AG10803 (cell line): ENCODE data around the gene MIX23.
A peak's percentile ranks its signal among the peaks of the same experiment; 100 is the strongest.

Experiments used
- DNase-seq: peaks from one replicate; pipeline ENCODE4 v3.0.0; 2010; ENCODE audit warnings: low read depth
- H3K4me3 ChIP-seq: 2 replicates; pipeline ENCODE4 v1.5.1; 2011; ENCODE audit warnings: mild to moderate bottlenecking, low read length, control low read depth
- TF ChIP-seq, protein P1 (sequence below): conservative IDR thresholded peaks from 2 replicates; pipeline ENCODE4 v1.5.1; 2011; ENCODE audit warnings: mild to moderate bottlenecking, low read length, control low read depth, inconsistent platforms

The MIX23 gene

DNA sequence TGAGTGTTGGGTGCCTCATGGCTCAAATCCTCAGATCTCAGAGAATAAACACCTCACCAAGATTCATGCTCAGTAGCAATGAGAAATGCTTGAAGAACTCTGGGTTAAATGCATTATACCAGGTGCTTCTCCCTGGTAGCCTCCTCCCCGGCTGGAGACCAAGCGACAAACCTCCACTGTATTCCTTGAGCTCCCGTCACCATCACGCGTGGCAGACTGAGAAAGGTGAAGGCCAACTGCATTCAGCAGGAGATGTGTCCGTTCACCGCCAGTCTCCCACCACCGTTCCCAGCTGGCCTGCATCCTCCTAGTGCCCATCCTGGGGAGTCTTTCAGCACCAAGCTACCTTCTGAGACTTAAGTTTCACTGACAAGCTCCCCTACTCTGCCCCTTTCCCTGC lies 50.5 kb downstream of the MIX23 start:
- no peak overlapping the region for H3K4me3 ChIP-seq
- TF ChIP-seq, protein P1, sequence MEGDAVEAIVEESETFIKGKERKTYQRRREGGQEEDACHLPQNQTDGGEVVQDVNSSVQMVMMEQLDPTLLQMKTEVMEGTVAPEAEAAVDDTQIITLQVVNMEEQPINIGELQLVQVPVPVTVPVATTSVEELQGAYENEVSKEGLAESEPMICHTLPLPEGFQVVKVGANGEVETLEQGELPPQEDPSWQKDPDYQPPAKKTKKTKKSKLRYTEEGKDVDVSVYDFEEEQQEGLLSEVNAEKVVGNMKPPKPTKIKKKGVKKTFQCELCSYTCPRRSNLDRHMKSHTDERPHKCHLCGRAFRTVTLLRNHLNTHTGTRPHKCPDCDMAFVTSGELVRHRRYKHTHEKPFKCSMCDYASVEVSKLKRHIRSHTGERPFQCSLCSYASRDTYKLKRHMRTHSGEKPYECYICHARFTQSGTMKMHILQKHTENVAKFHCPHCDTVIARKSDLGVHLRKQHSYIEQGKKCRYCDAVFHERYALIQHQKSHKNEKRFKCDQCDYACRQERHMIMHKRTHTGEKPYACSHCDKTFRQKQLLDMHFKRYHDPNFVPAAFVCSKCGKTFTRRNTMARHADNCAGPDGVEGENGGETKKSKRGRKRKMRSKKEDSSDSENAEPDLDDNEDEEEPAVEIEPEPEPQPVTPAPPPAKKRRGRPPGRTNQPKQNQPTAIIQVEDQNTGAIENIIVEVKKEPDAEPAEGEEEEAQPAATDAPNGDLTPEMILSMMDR: no peak
- DNase-seq: no peak

DNA sequence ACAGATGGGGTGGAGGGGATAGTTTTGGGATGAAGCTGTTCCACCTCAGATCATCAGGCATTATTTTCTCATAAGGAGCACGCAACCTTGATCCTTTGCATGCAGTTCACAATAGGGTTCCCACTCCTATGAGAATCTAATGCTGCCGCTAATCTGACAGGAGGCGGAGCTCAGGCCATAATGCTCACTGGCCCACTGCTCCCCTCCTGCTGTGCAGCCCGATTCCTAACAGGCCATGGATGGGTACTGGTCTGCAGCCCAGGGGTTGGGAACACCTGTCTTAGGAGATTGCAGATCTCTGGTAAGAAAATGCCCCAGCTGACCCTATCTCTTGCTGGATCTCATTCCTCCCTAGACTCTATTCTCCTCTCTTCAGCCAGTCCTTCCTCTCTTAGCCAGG lies 51.1 kb downstream of the MIX23 start:
- no peak overlapping the region for H3K4me3 ChIP-seq
- DNase-seq: no peak
- TF ChIP-seq, protein P1: no peak

DNA sequence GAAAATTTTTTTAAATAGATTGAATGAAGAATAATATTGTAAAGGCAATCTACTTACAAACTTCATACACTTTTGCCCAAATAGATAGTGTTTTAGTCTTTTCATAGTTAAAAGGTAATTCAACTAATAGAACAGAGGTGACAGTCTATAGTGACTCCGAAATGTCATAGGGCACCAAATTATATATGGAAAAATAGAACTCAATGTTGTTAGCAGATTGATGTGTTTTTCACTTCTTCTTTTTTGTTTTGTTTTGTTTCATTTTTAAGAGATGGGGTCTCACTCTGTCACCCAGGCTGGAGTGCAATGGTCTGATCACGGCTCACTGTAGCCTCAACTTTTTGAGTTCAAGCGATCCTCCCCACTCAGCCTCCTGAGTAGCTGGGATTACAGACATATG lies 57.3 kb downstream of the MIX23 start:
- no peak for DNase-seq
- no peak overlapping the region for H3K4me3 ChIP-seq
- TF ChIP-seq, protein P1: no peak

DNA sequence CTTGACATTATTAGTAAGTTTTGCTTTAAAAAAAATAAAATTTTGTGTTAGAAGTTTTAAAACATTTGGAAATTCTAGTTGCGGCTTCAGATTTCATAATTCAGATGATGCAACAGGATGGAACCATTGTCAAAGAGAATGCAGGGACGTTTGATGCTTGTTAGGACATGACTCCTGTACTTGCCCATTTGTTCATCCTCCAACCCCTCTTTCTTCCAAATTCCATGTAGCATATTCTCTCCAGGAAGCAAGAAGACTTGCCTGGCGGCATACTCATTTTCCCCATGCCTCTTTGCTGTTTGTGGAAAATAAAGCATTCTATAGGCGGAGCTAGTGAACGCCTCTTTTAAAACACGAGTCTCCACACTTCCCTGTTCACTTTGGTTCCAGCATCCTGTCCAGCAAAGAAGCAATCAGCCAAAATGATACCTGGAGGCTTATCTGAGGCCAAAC lies 58.1 kb downstream of the MIX23 start, which contains the start of gene CSTA:
TSS of gene CSTA (plus strand) at position 378 of the 453 bp plus-strand sequence. CDS start at position 423, 45 bp downstream.
- H3K4me3 ChIP-seq: peak within 1 kb of the TSS; percentile 25
- TF ChIP-seq, protein P1: no peak
- peak; percentile 46 for DNase-seq

DNA sequence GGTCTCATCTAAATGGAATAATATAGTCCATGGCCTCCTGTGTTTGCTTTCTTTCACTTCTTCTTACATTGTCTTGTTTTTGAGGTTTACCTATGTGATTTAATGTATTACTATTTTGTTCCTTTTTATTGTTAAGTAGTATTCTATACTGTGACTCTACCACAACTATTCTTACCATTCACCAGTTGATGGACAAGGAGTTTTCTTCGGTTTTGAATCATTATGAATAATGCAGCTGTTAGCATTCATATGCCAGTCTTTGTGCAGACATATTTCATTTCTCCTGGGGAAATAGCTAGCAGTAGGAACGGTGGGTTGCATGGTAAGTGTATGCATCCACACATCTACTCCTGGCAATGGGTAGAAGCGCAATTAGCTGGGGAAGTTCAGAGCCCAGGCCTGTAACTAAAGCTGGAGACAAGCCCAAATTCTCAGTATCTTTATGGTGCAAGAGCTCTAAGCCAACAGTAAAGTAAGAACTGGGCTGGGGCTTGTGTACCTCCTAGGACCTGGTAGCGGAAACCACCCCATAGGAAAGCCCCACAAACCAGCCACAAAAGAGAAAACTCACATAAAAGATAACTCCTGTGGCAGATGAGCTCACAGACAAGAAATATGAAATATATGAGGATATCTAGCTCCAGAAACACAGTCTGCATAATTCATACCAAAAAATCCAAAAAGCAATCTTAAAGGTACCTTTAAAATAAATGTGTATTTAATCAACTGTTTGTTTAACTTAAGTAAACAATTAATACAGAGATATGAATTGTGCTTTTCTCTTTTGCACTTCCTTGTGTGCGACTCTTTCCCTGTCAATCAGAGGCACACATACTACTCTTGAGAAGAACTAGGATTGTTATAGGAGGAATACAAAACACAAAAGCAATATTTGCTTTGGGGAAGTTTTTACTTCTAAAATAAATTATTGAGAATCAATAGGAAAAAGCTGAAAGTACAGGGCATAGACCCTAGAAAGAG lies 60.6 kb downstream of the MIX23 start:
- no peak for DNase-seq
- TF ChIP-seq, protein P1: no peak
- H3K4me3 ChIP-seq: no peak overlapping the region

DNA sequence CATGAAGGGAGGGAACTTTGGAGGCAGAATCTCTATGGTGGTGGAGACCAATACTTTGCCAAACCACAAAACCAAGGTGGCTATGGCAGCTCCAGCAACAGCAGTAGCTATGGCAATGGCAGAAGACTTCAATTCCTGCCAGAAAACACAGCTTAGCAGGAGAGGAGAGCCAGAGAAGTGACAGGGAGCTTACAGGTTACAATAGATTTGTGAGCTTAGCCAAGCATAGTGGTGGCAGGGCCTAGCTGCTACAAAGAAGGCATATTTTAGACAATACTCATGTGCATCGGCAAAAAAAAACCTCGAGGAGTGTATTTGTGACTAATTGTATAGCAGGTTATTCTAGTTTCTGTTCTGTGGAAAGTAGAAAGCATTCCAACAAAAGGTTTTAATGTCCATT lies 64.4 kb downstream of the MIX23 start:
- TF ChIP-seq, protein P1: no peak
- DNase-seq: no peak

DNA sequence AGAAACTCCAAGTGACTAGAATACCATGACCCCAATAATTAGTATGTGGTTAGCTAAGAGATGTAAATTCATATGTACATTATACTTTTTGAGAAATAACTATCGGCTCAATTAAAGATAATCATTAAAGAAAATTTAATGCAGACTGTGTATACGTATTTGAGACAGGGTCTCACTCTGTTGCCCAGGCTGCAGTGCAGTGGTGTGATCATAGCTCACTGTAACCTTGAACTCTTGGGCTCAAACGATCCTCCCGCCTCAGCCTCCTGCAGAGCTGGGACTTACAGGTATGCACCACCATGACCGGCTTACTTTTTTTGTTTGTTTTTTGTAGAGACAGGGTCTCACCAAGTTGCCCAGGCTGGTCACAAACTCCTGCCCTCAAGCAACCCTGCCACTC lies 66.7 kb downstream of the MIX23 start:
- TF ChIP-seq, protein P1: no peak

More for the DNA sequence above, 64.4 kb downstream of the MIX23 start:
- H3K4me3 ChIP-seq: no peak overlapping the region

More for the DNA sequence above, 66.7 kb downstream of the MIX23 start:
- H3K4me3 ChIP-seq: no peak overlapping the region
- DNase-seq: no peak
